Neural cell (in vitro differentiated cells): ENCODE measurements around the gene CABLES1. TPM values are rescaled to one million over a fixed set of nuclear protein-coding genes. Genes with fewer than 3 reads are reported as not detected.
"Not testable (repeated sequence)": the region's sequence is repeated elsewhere in the genome, so short reads cannot be mapped to it uniquely, and the experiment has no call there.

Experiments used
- H2AFZ ChIP-seq: fragments of 200-600, 300-800 bp; sonication (generic), shearing (Covaris generic); 2 replicates; pipeline ENCODE4 v1.6.0; 2014; ENCODE audit warnings: low read depth, mild to moderate bottlenecking, antibody characterized with exemption, low read length, moderate library complexity
- H3F3A ChIP-seq: fragments of 200-600 bp; shearing (Covaris generic); 2 replicates; pipeline ENCODE4 v1.6.1; 2016; ENCODE audit warnings: mild to moderate bottlenecking, moderate library complexity, mixed read lengths, antibody characterized with exemption, low read length; ENCODE audit not compliant: insufficient read depth, poor library complexity, severe bottlenecking
- H3K27ac ChIP-seq: fragments of 200-600, 300-800 bp; sonication (generic), shearing (Covaris generic); 2 replicates; pipeline ENCODE4 v1.5.1; 2014; ENCODE audit warnings: mild to moderate bottlenecking, low read length, moderate library complexity
- H3K27me3 ChIP-seq: fragments of 300-800, 200-600 bp; sonication (generic), shearing (Covaris generic); 2 replicates; pipeline ENCODE4 v1.6.0; 2014; ENCODE audit warnings: mild to moderate bottlenecking, low read depth, low read length, moderate library complexity; ENCODE audit not compliant: insufficient read depth
- H3K36me3 ChIP-seq: fragments of 300-800, 200-600 bp; sonication (generic), shearing (Covaris generic); 2 replicates; pipeline ENCODE4 v1.5.1; 2014; ENCODE audit warnings: mild to moderate bottlenecking, antibody characterized with exemption, low read length, moderate library complexity; ENCODE audit not compliant: insufficient read depth
- H3K4me2 ChIP-seq: fragments of 300-800, 200-600 bp; sonication (generic), shearing (Covaris generic); 2 replicates; pipeline ENCODE4 v1.6.0; 2014; ENCODE audit warnings: mild to moderate bottlenecking, low read length
- H3K4me3 ChIP-seq: fragments of 300-800, 200-600 bp; sonication (generic), shearing (Covaris generic); 2 replicates; pipeline ENCODE4 v1.5.1; 2014; ENCODE audit warnings: mild to moderate bottlenecking, low read length, moderate library complexity
- H3K79me2 ChIP-seq: fragments of 200-600 bp; shearing (Covaris generic); replicated peaks from 2 replicates; pipeline ENCODE4 v1.6.0; 2014; ENCODE audit warnings: mild to moderate bottlenecking, low read length, moderate library complexity; ENCODE audit not compliant: insufficient read depth
- H3K9ac ChIP-seq: fragments of 300-800, 200-600 bp; sonication (generic), shearing (Covaris generic); 2 replicates; pipeline ENCODE4 v1.6.1; 2016; ENCODE audit warnings: mild to moderate bottlenecking, low read length, mixed read lengths
- H3K9me2 ChIP-seq: fragments of 200-600 bp; shearing (Covaris generic); 2 replicates; pipeline ENCODE4 v1.6.1; 2016; ENCODE audit warnings: mild to moderate bottlenecking, low read length, mixed read lengths; ENCODE audit not compliant: insufficient read depth
- H3K9me3 ChIP-seq: fragments of 200-600, 300-800 bp; sonication (generic), shearing (Covaris generic); 2 replicates; pipeline ENCODE4 v1.6.1; 2016; ENCODE audit warnings: mild to moderate bottlenecking, mixed run types, low read length, moderate library complexity, mixed read lengths
- H4K20me1 ChIP-seq: fragments of 200-600 bp; shearing (Covaris generic); 2 replicates; pipeline ENCODE4 v1.6.1; 2016; ENCODE audit warnings: mild to moderate bottlenecking, mixed run types; ENCODE audit not compliant: insufficient read depth
- EP300 ChIP-seq: fragments of 450-650 bp; conservative IDR thresholded peaks from 2 replicates; pipeline ENCODE4 v1.6.1; 2014; ENCODE audit warnings: antibody characterized with exemption, mild to moderate bottlenecking, moderate library complexity; ENCODE audit not compliant: poor library complexity, severe bottlenecking
- EZH2 ChIP-seq: fragments of 200-600, 300-800 bp; shearing (Covaris generic), sonication (generic); IDR thresholded peaks from 2 replicates; pipeline ENCODE4 v1.6.1; 2014; ENCODE audit warnings: antibody characterized with exemption, low read length, borderline replicate concordance, mild to moderate bottlenecking; ENCODE audit not compliant: insufficient read depth, poor library complexity, severe bottlenecking
- MXI1 ChIP-seq: fragments of 450-650 bp; conservative IDR thresholded peaks from 2 replicates; pipeline ENCODE4 v1.6.1; 2014; ENCODE audit warnings: antibody characterized with exemption, mild to moderate bottlenecking; ENCODE audit not compliant: poor library complexity, severe bottlenecking
- POLR2AphosphoS5 ChIP-seq: IDR thresholded peaks from 2 replicates; pipeline ENCODE4 v1.6.1; 2012
- RAD21 ChIP-seq: fragments of 450-650 bp; conservative IDR thresholded peaks from 2 replicates; pipeline ENCODE4 v1.6.1; 2014; ENCODE audit warnings: antibody characterized with exemption, mild to moderate bottlenecking, moderate library complexity
- SMC3 ChIP-seq: fragments of 450-650 bp; conservative IDR thresholded peaks from 2 replicates; pipeline ENCODE4 v1.6.1; 2014; ENCODE audit warnings: antibody characterized with exemption, mild to moderate bottlenecking, moderate library complexity; ENCODE audit not compliant: poor library complexity
- TAF1 ChIP-seq: IDR thresholded peaks from 2 replicates; pipeline ENCODE4 v1.6.1; 2012; ENCODE audit warnings: low read depth
- polyA plus RNA-seq: library from polyadenylated mRNA; depleted of rRNA; stranded (reverse); fragments of >200 nt; gene quantifications from 2 replicates; pipeline ENCODE4 v1.2.3, GENCODE V29; 2014
- TF ChIP-seq, protein P1 (sequence below): IDR thresholded peaks from 2 replicates; pipeline ENCODE4 v1.6.1; 2012; ENCODE audit warnings: borderline replicate concordance
- TF ChIP-seq, protein P2 (sequence below): fragments of 450-650 bp; IDR thresholded peaks from 2 replicates; pipeline ENCODE4 v1.5.1; 2014; ENCODE audit warnings: antibody characterized with exemption, mild to moderate bottlenecking, moderate library complexity; ENCODE audit not compliant: poor library complexity, severe bottlenecking

The CABLES1 gene
- polyA plus RNA-seq, 1 donor from 2014 or later: 1.4 TPM

DNA sequence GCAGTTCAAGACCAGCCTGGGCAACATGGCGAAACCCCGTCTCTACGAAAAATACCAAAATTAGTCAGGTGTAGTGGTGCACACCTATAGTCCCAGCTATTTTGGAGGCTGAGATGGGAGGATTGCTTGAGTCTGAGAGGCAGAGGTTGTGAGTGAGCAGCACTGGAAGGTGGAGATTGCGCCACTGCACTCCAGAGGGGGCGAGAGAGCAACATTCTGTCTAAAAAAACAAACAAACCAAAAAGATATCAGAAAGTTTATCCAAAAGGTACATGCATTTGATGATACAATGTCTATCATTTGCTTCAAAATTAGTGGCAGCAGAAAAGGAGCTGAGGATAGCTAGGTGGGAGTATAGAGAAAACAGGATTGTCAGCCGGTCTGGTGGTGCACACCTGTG lies 39.8 kb upstream of the CABLES1 start:
- H3K4me3 ChIP-seq: no peak overlapping the region

GRCh38 chr18:23097016-23097415 lies 38.3 kb upstream of the CABLES1 start:
- not testable (repeated sequence) for H3K9ac ChIP-seq, H2AFZ ChIP-seq, H4K20me1 ChIP-seq, H3K27me3 ChIP-seq, H3K9me3 ChIP-seq, H3K79me2 ChIP-seq, H3K9me2 ChIP-seq, H3K36me3 ChIP-seq, H3K4me3 ChIP-seq, H3K4me2 ChIP-seq, H3F3A ChIP-seq, H3K27ac ChIP-seq

More for the DNA sequence above, 39.8 kb upstream of the CABLES1 start:
- no peaks in the 10 kb centered on the region for H3K36me3 ChIP-seq
- H3K9me2 ChIP-seq: no peaks in the 10 kb centered on the region
- H3F3A ChIP-seq: no peaks in the 10 kb centered on the region
- no peak overlapping the region for H3K4me2 ChIP-seq
- no peak overlapping the region for H3K9ac ChIP-seq
- no peaks in the 10 kb centered on the region for H3K79me2 ChIP-seq
- H3K27me3 ChIP-seq: no peaks in the 10 kb centered on the region
- no peak for TF ChIP-seq EZH2
- no peak for TF ChIP-seq TAF1
- no peak for TF ChIP-seq MXI1
- TF ChIP-seq, protein P1, sequence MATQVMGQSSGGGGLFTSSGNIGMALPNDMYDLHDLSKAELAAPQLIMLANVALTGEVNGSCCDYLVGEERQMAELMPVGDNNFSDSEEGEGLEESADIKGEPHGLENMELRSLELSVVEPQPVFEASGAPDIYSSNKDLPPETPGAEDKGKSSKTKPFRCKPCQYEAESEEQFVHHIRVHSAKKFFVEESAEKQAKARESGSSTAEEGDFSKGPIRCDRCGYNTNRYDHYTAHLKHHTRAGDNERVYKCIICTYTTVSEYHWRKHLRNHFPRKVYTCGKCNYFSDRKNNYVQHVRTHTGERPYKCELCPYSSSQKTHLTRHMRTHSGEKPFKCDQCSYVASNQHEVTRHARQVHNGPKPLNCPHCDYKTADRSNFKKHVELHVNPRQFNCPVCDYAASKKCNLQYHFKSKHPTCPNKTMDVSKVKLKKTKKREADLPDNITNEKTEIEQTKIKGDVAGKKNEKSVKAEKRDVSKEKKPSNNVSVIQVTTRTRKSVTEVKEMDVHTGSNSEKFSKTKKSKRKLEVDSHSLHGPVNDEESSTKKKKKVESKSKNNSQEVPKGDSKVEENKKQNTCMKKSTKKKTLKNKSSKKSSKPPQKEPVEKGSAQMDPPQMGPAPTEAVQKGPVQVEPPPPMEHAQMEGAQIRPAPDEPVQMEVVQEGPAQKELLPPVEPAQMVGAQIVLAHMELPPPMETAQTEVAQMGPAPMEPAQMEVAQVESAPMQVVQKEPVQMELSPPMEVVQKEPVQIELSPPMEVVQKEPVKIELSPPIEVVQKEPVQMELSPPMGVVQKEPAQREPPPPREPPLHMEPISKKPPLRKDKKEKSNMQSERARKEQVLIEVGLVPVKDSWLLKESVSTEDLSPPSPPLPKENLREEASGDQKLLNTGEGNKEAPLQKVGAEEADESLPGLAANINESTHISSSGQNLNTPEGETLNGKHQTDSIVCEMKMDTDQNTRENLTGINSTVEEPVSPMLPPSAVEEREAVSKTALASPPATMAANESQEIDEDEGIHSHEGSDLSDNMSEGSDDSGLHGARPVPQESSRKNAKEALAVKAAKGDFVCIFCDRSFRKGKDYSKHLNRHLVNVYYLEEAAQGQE: no peak
- no peak for TF ChIP-seq RAD21
- TF ChIP-seq, protein P2, sequence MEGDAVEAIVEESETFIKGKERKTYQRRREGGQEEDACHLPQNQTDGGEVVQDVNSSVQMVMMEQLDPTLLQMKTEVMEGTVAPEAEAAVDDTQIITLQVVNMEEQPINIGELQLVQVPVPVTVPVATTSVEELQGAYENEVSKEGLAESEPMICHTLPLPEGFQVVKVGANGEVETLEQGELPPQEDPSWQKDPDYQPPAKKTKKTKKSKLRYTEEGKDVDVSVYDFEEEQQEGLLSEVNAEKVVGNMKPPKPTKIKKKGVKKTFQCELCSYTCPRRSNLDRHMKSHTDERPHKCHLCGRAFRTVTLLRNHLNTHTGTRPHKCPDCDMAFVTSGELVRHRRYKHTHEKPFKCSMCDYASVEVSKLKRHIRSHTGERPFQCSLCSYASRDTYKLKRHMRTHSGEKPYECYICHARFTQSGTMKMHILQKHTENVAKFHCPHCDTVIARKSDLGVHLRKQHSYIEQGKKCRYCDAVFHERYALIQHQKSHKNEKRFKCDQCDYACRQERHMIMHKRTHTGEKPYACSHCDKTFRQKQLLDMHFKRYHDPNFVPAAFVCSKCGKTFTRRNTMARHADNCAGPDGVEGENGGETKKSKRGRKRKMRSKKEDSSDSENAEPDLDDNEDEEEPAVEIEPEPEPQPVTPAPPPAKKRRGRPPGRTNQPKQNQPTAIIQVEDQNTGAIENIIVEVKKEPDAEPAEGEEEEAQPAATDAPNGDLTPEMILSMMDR: no peak
- TF ChIP-seq POLR2AphosphoS5: no peak
- no peak for TF ChIP-seq EP300
- TF ChIP-seq SMC3: no peak
- no peak overlapping the region for H2AFZ ChIP-seq
- no peaks in the 10 kb centered on the region for H3K9me3 ChIP-seq
- no peak overlapping the region for H3K27ac ChIP-seq
- no peaks in the 10 kb centered on the region for H4K20me1 ChIP-seq

DNA sequence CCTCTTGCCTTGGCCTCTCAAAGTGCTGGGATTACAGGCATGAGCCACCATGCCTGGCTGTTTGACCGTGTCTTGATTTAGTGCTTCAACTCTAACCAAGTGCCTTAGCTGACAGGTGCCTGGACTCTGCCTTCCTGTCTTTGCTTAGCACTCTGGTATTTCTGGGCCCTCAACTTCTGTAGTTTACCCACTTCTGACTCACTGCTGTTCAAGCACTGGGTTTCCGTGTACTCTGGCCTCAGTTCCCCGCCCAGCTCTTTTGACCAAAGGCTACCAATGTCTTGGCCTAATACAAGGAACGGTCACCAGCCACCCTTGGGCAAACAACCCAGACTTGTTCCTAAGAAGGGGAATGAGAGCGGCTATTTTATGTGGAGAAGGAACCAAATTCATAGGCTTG lies 35.7 kb upstream of the CABLES1 start:
- H2AFZ ChIP-seq: no peak overlapping the region
- no peak overlapping the region for H3K4me3 ChIP-seq
- H3K36me3 ChIP-seq: no peaks in the 10 kb centered on the region

More for the DNA sequence above, 35.7 kb upstream of the CABLES1 start:
- no peak for TF ChIP-seq POLR2AphosphoS5
- no peak for TF ChIP-seq MXI1
- TF ChIP-seq, protein P1: no peak
- no peak for TF ChIP-seq EP300
- TF ChIP-seq, protein P2: no peak
- no peak for TF ChIP-seq TAF1
- no peak for TF ChIP-seq SMC3
- no peak for TF ChIP-seq EZH2
- no peak for TF ChIP-seq RAD21
- Histone ChIP-seq H3K79me2 (no peaks in the 10 kb centered on the region), H3K27me3 (no peaks in the 10 kb centered on the region), H3K27ac (no peak overlapping the region), H3K9me2 (no peaks in the 10 kb centered on the region), H3F3A (no peaks in the 10 kb centered on the region), H3K4me2 (no peak overlapping the region), H4K20me1 (no peaks in the 10 kb centered on the region), H3K9me3 (no peaks in the 10 kb centered on the region), H3K9ac (no peak overlapping the region)
